ENCODE results near the gene PC.

PC gene

DNA sequence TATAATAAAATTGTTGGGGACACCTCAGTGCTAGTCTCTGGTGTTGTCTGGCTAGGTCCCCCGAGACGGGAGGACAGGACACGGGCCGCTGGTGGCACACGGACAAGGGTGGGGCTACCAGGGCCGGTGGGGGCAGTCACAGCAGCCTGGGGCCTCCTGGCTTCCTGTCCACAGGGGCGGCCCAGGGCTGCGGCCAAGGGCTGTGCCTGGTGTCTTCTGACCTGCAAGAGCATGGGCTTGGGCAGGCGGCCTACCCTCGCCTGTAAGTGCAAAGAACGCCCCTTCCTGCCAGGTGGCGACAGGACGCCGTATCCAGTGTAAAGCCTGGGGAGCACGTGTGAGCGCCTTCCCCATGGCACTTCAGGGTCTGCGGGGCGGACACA is 97.7 kb downstream of the PC start:
- H3K4me3 ChIP-seq (ENCODE audit: low read depth, low read length): no peak overlapping the region
- TF ChIP-seq, protein P1, sequence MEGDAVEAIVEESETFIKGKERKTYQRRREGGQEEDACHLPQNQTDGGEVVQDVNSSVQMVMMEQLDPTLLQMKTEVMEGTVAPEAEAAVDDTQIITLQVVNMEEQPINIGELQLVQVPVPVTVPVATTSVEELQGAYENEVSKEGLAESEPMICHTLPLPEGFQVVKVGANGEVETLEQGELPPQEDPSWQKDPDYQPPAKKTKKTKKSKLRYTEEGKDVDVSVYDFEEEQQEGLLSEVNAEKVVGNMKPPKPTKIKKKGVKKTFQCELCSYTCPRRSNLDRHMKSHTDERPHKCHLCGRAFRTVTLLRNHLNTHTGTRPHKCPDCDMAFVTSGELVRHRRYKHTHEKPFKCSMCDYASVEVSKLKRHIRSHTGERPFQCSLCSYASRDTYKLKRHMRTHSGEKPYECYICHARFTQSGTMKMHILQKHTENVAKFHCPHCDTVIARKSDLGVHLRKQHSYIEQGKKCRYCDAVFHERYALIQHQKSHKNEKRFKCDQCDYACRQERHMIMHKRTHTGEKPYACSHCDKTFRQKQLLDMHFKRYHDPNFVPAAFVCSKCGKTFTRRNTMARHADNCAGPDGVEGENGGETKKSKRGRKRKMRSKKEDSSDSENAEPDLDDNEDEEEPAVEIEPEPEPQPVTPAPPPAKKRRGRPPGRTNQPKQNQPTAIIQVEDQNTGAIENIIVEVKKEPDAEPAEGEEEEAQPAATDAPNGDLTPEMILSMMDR (IDR thresholded peaks at IDR 0.05; ENCODE audit: low read depth, low read length): no peak

- no peak overlapping the region for H3K4me3 ChIP-seq (ENCODE audit: low read depth, low read length)
- TF ChIP-seq, protein P1 (IDR thresholded peaks at IDR 0.05; ENCODE audit: low read depth, low read length): no peak
Measured at GRCh38 chr11:66859686-66860448, 98.3 kb downstream of the PC start.

DNA sequence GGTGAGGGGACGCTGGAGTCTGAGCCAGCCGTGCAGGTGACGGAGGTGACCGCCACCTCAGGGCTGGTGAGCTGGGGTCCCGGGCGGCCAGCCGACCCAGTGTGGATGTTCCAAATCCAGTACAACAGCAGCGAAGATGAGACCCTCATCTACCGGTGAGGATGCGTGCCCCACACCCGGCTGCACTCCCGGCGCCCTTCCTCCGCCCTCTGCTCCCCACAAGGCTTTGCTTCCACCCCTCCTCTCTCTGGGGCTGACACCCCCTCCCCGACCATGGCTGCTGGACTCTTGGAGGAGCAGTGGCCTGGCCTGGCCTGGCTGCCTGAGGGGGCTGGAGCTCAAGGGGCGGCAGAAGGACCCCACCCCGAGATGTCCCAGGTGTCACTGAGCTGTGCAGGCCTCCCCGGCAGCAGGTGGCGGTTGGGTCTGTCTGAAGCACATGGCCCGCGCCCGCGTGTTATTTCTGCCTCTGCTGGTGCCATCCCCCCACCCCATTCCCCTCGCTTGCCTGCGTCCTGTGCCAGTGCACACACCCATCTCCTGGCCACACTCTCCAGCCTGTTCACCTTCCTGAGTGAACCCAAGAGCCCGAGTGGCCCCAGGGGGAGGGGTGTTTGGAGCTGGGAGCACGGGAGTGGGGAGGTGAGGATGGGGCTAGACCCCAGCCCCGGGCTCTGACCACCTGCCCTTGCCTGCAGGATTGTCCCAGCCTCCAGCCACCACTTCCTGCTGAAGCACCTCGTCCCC is 99.1 kb downstream of the PC start:
- H3K4me3 ChIP-seq (ENCODE audit: low read depth, low read length): no peak overlapping the region
- TF ChIP-seq, protein P1 (IDR thresholded peaks at IDR 0.05; ENCODE audit: low read depth, low read length): no peak

DNA sequence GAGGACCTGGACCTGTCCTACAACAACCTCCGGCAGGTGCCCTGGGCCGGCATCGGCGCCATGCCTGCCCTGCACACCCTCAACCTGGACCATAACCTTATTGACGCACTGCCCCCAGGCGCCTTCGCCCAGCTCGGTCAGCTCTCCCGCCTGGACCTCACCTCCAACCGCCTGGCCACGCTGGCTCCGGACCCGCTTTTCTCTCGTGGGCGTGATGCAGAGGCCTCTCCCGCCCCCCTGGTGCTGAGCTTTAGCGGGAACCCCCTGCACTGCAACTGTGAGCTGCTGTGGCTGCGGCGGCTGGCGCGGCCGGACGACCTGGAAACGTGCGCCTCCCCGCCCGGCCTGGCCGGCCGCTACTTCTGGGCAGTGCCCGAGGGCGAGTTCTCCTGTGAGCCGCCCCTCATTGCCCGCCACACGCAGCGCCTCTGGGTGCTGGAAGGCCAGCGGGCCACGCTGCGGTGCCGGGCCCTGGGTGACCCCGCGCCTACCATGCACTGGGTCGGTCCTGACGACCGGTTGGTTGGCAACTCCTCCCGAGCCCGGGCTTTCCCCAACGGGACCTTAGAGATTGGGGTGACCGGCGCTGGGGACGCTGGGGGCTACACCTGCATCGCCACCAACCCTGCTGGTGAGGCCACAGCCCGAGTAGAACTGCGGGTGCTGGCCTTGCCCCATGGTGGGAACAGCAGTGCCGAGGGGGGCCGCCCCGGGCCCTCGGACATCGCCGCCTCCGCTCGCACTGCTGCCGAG is 99.8 kb downstream of the PC start:
- H3K4me3 ChIP-seq (ENCODE audit: low read depth, low read length): no peak overlapping the region
- TF ChIP-seq, protein P1 (IDR thresholded peaks at IDR 0.05; ENCODE audit: low read depth, low read length): no peak

DNA sequence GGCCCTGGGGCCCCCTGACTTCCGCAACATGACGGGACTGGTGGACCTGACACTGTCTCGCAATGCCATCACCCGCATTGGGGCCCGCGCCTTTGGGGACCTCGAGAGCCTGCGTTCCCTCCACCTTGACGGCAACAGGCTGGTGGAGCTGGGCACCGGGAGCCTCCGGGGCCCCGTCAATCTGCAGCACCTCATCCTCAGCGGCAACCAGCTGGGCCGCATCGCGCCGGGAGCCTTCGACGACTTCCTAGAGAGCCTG is 100.3 kb downstream of the PC start:
- TF ChIP-seq, protein P1 (IDR thresholded peaks at IDR 0.05; ENCODE audit: low read depth, low read length): no peak
- H3K4me3 ChIP-seq (ENCODE audit: low read depth, low read length): peak overlapping the region; percentile 72

- TF ChIP-seq, protein P1 (IDR thresholded peaks at IDR 0.05; ENCODE audit: low read depth, low read length): no peak
- peak overlapping the region; percentile 72 for H3K4me3 ChIP-seq (ENCODE audit: low read depth, low read length)
Measured at GRCh38 chr11:66857234-66857926, 100.8 kb downstream of the PC start.

All from WI38 (cell line).